Neuronal stem cell (in vitro differentiated cells): ENCODE results near the gene LDLRAP1.
A peak's percentile ranks its signal among the peaks of the same experiment; 100 is the strongest.

Experiments
- DNase-seq: peaks from one replicate; pipeline ENCODE4 v3.0.0-alpha.2; 2013; ENCODE audit warnings: low spot score
- H2AFZ ChIP-seq: one replicate; pipeline ENCODE4 v1.6.1; 2013; ENCODE audit warnings: mild to moderate bottlenecking, low read length, inconsistent platforms
- H2AK5ac ChIP-seq: 2 replicates; pipeline ENCODE4 v1.6.1; 2013; ENCODE audit warnings: low read depth, mild to moderate bottlenecking, inconsistent platforms, low read length, moderate library complexity, mixed read lengths
- H2BK120ac ChIP-seq: 2 replicates; pipeline ENCODE4 v1.6.1; 2013; ENCODE audit warnings: low read depth, mild to moderate bottlenecking, inconsistent platforms, low read length, moderate library complexity, mixed read lengths
- H2BK12ac ChIP-seq: one replicate; pipeline ENCODE4 v1.6.1; 2013; ENCODE audit warnings: low read length, inconsistent platforms
- H2BK15ac ChIP-seq: 2 replicates; pipeline ENCODE4 v1.6.1; 2013; ENCODE audit warnings: mild to moderate bottlenecking, low read length, inconsistent platforms, mixed read lengths
- H2BK5ac ChIP-seq: one replicate; pipeline ENCODE4 v1.6.1; 2013; ENCODE audit warnings: inconsistent platforms, mild to moderate bottlenecking, low read length, moderate library complexity
- H3K14ac ChIP-seq: one replicate; pipeline ENCODE4 v1.6.1; 2013; ENCODE audit warnings: low read length, inconsistent platforms
- H3K18ac ChIP-seq: 2 replicates; pipeline ENCODE4 v1.6.1; 2013; ENCODE audit warnings: low read length, inconsistent platforms
- H3K23ac ChIP-seq: 2 replicates; pipeline ENCODE4 v1.6.1; 2013; ENCODE audit warnings: low read depth, mild to moderate bottlenecking, mixed read lengths, low read length, inconsistent platforms; ENCODE audit not compliant: poor library complexity
- H3K27ac ChIP-seq: replicated peaks from 3 replicates; pipeline ENCODE4 v1.5.1; 2013; ENCODE audit warnings: low read length, inconsistent platforms
- H3K27me3 ChIP-seq, 3 experiments: 2 replicates each; pipeline ENCODE4 v1.6.1; 2013; ENCODE audit warnings: low read length in 3 of 3, mild to moderate bottlenecking in 2 of 3, inconsistent platforms in 1 of 3, low read depth in 1 of 3, mixed read lengths in 1 of 3, moderate library complexity in 1 of 3; ENCODE audit not compliant: control insufficient read depth in 3 of 3, insufficient read depth in 3 of 3
- H3K36me3 ChIP-seq, 2 donors: replicated peaks in 1 of 2; 2 replicates each; pipeline ENCODE4 v1.6.1; 2013; ENCODE audit warnings: low read length in 2 of 2; ENCODE audit not compliant: control insufficient read depth in 2 of 2, insufficient read depth in 2 of 2
- H3K4ac ChIP-seq: 2 replicates; pipeline ENCODE4 v1.6.1; 2013; ENCODE audit warnings: inconsistent platforms, mild to moderate bottlenecking, low read length, moderate library complexity
- H3K4me1 ChIP-seq, 2 donors: 1 replicate in 1 of 2; 2 replicates in 1 of 2; pipeline ENCODE4 v1.6.1; 2013; ENCODE audit warnings: low read length in 2 of 2, low read depth in 1 of 2; ENCODE audit not compliant: control insufficient read depth in 2 of 2, insufficient read depth in 1 of 2
- H3K4me2 ChIP-seq: one replicate; pipeline ENCODE4 v1.6.1; 2013; ENCODE audit warnings: mild to moderate bottlenecking, low read length, inconsistent platforms; ENCODE audit not compliant: insufficient read depth, poor library complexity, severe bottlenecking
- H3K4me3 ChIP-seq, 2 donors: 2 replicates each; pipeline ENCODE4 v1.5.1; 2013; ENCODE audit warnings: low read length in 2 of 2, mild to moderate bottlenecking in 2 of 2, inconsistent platforms in 1 of 2, moderate library complexity in 1 of 2
- H3K79me1 ChIP-seq: one replicate; pipeline ENCODE4 v1.6.1; 2013; ENCODE audit warnings: low read depth, mild to moderate bottlenecking, inconsistent platforms, low read length, moderate library complexity
- H3K9ac ChIP-seq: one replicate; pipeline ENCODE4 v1.6.1; 2013; ENCODE audit warnings: mild to moderate bottlenecking, low read depth, low read length, inconsistent platforms; ENCODE audit not compliant: poor library complexity
- H3K9me3 ChIP-seq, 2 donors: replicated peaks in 1 of 2; 2 replicates each; pipeline versions ENCODE3 to v1.6.1; 2013; ENCODE audit warnings: low read length in 2 of 2, mild to moderate bottlenecking in 2 of 2, inconsistent platforms in 1 of 2, low read depth in 1 of 2, mixed read lengths in 1 of 2, moderate library complexity in 1 of 2; ENCODE audit not compliant: control insufficient read depth in 2 of 2, insufficient read depth in 1 of 2
- H4K8ac ChIP-seq: one replicate; pipeline ENCODE4 v1.6.1; 2013; ENCODE audit warnings: low read depth, mild to moderate bottlenecking, inconsistent platforms, low read length, moderate library complexity
- H4K91ac ChIP-seq: one replicate; pipeline ENCODE4 v1.6.1; 2013; ENCODE audit warnings: low read length, low read depth, mild to moderate bottlenecking, inconsistent platforms; ENCODE audit not compliant: poor library complexity
- WGBS, 2 donors: extraction: QIAGEN DNeasy Blood & Tissue Kit; methylation state at CpG; one replicate each; pipeline ENCODE4 v1.1.7; 2013; ENCODE audit warnings: missing lambda C conversion rate in 2 of 2, mixed read lengths in 1 of 2; ENCODE audit not compliant: insufficient read length in 2 of 2, insufficient replicate concordance in 1 of 2; ENCODE audit errors: extremely low coverage in 2 of 2; 5-methylcytosine and 5-hydroxymethylcytosine counted together

Gene LDLRAP1

DNA sequence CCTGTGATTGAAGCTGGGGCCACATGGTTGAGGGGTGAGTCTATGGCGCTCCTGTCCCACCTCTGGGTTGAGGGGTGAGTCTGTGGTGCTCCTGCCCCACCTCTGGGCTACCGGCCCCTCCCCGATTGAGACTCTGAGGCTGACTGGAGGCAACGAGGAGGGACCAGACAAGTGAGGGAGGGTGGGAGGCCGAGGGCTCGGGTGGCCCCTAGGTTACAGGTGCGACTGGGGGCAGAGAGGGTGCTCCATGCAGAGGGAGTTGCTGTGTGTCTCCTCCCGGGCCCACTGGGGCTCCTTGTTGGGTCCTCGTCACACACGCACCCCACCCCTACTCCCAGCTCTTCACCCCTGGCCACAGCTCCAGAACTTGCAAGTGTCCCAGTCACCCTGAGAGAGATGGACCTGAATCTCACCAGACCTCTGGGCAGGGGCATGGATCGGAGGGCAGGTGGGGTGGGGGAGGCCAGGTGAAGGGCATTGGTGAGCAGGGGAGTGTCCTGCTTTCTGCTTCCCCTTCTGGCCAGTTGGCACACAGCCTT, 12.8 kb downstream of the LDLRAP1 start:
- H3K18ac ChIP-seq = peak overlapping the region; percentile 56
- no peak overlapping the region for H3K4ac ChIP-seq
- no peak overlapping the region for H3K4me3 ChIP-seq
- H4K91ac ChIP-seq = no peak overlapping the region
- no peak overlapping the region for H2AK5ac ChIP-seq
- no peaks in the 10 kb centered on the region for H3K36me3 ChIP-seq
- no peaks in the 10 kb centered on the region for H3K27me3 ChIP-seq
- no peak overlapping the region for H3K27ac ChIP-seq
- no peak overlapping the region for H4K8ac ChIP-seq
- H3K4me1 ChIP-seq = peaks cover 5 to 9% of the 10 kb centered on the region in 2 donors
- DNase-seq = no peak
- no peak overlapping the region for H2BK15ac ChIP-seq
- no peak overlapping the region for H2BK120ac ChIP-seq
- no peak overlapping the region for H2AFZ ChIP-seq
- H2BK5ac ChIP-seq = no peak overlapping the region
- no peak overlapping the region for H3K4me2 ChIP-seq
- H3K14ac ChIP-seq = no peak overlapping the region
- no peak overlapping the region for H3K9ac ChIP-seq
- no peak overlapping the region for H3K23ac ChIP-seq
- no CpG with 5 or more reads among the region's 11 CpGs for WGBS, 2 donors
- no peak overlapping the region for H2BK12ac ChIP-seq
- no peaks in the 10 kb centered on the region for H3K79me1 ChIP-seq
- no peaks in the 10 kb centered on the region for H3K9me3 ChIP-seq

GRCh38 chr1:25556791-25557476, 13.5 kb downstream of the LDLRAP1 start:
- Histone ChIP-seq H3K4me3 (no peak overlapping the region), H2AK5ac (peak overlapping the region; percentile 67), H2BK120ac (no peak overlapping the region), H2BK15ac (no peak overlapping the region), H2BK5ac (no peak overlapping the region), H3K4me2 (no peak overlapping the region), H3K9ac (no peak overlapping the region), H3K4ac (no peak overlapping the region), H3K27ac (no peak overlapping the region), H3K23ac (no peak overlapping the region), H3K14ac (no peak overlapping the region), H3K27me3 (no peaks in the 10 kb centered on the region), H3K4me1 (peaks cover 5 to 9% of the 10 kb centered on the region in 2 donors), H3K36me3 (no peaks in the 10 kb centered on the region), H4K91ac (no peak overlapping the region), H2AFZ (no peak overlapping the region), H4K8ac (no peak overlapping the region), H3K9me3 (no peaks in the 10 kb centered on the region), H3K18ac (no peak overlapping the region), H3K79me1 (no peaks in the 10 kb centered on the region), H2BK12ac (no peak overlapping the region)
- no peak for DNase-seq
- WGBS, 2 donors = no CpG with 5 or more reads among the region's 10 CpGs

- H3K36me3 ChIP-seq = no peaks in the 10 kb centered on the region
- no peak overlapping the region for H3K9ac ChIP-seq
- no peak overlapping the region for H2BK120ac ChIP-seq
- no peak overlapping the region for H2BK5ac ChIP-seq
- H3K18ac ChIP-seq = no peak overlapping the region
- no peak overlapping the region for H3K14ac ChIP-seq
- H3K27me3 ChIP-seq = no peaks in the 10 kb centered on the region
- H4K91ac ChIP-seq = no peak overlapping the region
- DNase-seq = no peak
- no peak overlapping the region for H2AFZ ChIP-seq
- no peak overlapping the region for H3K27ac ChIP-seq
- no peak overlapping the region for H3K4me2 ChIP-seq
- H3K4ac ChIP-seq = no peak overlapping the region
- H2BK15ac ChIP-seq = no peak overlapping the region
- no peak overlapping the region for H3K4me3 ChIP-seq
- no peak overlapping the region for H3K23ac ChIP-seq
- H4K8ac ChIP-seq = no peak overlapping the region
- no peak overlapping the region for H2BK12ac ChIP-seq
- peaks cover 5 to 9% of the 10 kb centered on the region in 2 donors for H3K4me1 ChIP-seq
- no peaks in the 10 kb centered on the region for H3K79me1 ChIP-seq
- no CpG with 5 or more reads among the region's 7 CpGs for WGBS, 2 donors
- H3K9me3 ChIP-seq = no peaks in the 10 kb centered on the region
- no peak overlapping the region for H2AK5ac ChIP-seq
Measured at GRCh38 chr1:25557543-25557942, 14.1 kb downstream of the LDLRAP1 start.

DNA sequence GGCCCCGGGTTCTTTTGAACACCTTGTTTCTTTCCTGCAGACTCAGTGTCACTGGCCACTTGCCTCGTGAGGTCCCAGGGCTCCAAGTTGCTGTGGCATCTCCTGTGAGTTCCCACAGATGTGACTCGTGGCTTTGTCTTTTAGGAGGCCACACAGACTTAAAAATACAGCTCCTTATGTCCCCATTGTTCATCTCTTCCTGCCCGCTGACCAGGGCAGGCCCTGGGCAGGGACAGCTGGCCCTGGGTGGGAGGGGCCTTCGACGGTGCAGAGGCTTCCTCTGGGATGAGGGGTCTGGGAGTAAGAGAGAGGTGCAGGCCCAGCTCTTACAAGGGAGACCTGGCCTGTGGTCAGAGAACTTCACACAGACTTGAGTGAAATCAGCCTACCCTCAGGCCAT, 15.6 kb downstream of the LDLRAP1 start:
- no CpG with 5 or more reads among the region's 6 CpGs for WGBS, 2 donors
- H2BK12ac ChIP-seq = no peak overlapping the region

More for the DNA sequence above, 15.6 kb downstream of the LDLRAP1 start:
- Histone ChIP-seq H3K36me3 (no peaks in the 10 kb centered on the region), H3K4me1 (peaks cover 9 to 10% of the 10 kb centered on the region in 2 donors), H3K9ac (no peak overlapping the region), H2AFZ (no peak overlapping the region), H3K18ac (peak overlapping the region; percentile 16), H3K23ac (no peak overlapping the region), H2BK120ac (no peak overlapping the region), H2BK5ac (no peak overlapping the region), H3K4ac (no peak overlapping the region), H3K9me3 (no peaks in the 10 kb centered on the region), H2BK15ac (no peak overlapping the region), H3K79me1 (no peaks in the 10 kb centered on the region), H4K8ac (no peak overlapping the region), H3K14ac (no peak overlapping the region), H3K4me3 (no peak overlapping the region), H3K4me2 (no peak overlapping the region), H4K91ac (no peak overlapping the region), H3K27ac (no peak overlapping the region), H3K27me3 (no peaks in the 10 kb centered on the region), H2AK5ac (no peak overlapping the region)
- no peak for DNase-seq
